GM11168 (cell line): Measurements from ENCODE around the gene WFIKKN1.
"Not testable (repeated sequence)": the region's sequence is repeated elsewhere in the genome, so short reads cannot be mapped to it uniquely, and the experiment has no call there.

Experiments used
- in situ Hi-C: fragments of 300-500 bp; cut with MboI; formaldehyde crosslinking; loops from one replicate; pipeline ENCODE4 v1.12.0; 2022; ENCODE audit warnings: low sequenced_read_pairs; ENCODE audit not compliant: unreplicated experiment

The WFIKKN1 gene

GRCh38 chr16:595094-595528 lies 35.7 kb upstream of the WFIKKN1 start:
- in situ Hi-C loops: no loop called here

- in situ Hi-C loops: no loop called here
Measured at GRCh38 chr16:595942-596735, 34.6 kb upstream of the WFIKKN1 start.

- in situ Hi-C loops: no loop called here
Measured at GRCh38 chr16:596736-597060, 34.1 kb upstream of the WFIKKN1 start.

- in situ Hi-C loops: not testable (repeated sequence)
Measured at GRCh38 chr16:597655-598054, 33.1 kb upstream of the WFIKKN1 start.

- in situ Hi-C loops: no loop called here
Measured at GRCh38 chr16:598823-599739, 31.7 kb upstream of the WFIKKN1 start.

- in situ Hi-C loops: no loop called here
Measured at GRCh38 chr16:600781-601180, 30.0 kb upstream of the WFIKKN1 start.

- in situ Hi-C loops: no loop called here
Measured at GRCh38 chr16:603933-604332, 26.9 kb upstream of the WFIKKN1 start.

GRCh38 chr16:606656-607307 lies 24.0 kb upstream of the WFIKKN1 start:
- in situ Hi-C loops: no loop called here

- in situ Hi-C loops: no loop called here
Measured at GRCh38 chr16:608019-608418, 22.8 kb upstream of the WFIKKN1 start.

- in situ Hi-C loops: no loop called here
Measured at GRCh38 chr16:609316-609715, 21.5 kb upstream of the WFIKKN1 start.

- in situ Hi-C loops: no loop called here
Measured at GRCh38 chr16:609984-610383, 20.8 kb upstream of the WFIKKN1 start.

- in situ Hi-C loops: no loop called here
Measured at GRCh38 chr16:610513-611381, 20.0 kb upstream of the WFIKKN1 start.

- in situ Hi-C loops: no loop called here
Measured at GRCh38 chr16:615122-615521, 15.7 kb upstream of the WFIKKN1 start.

GRCh38 chr16:616733-617586 lies 13.8 kb upstream of the WFIKKN1 start:
- in situ Hi-C loops: no loop called here

- in situ Hi-C loops: no loop called here
Measured at GRCh38 chr16:617855-618254, 12.9 kb upstream of the WFIKKN1 start.

- in situ Hi-C loops: no loop called here
Measured at GRCh38 chr16:619476-620100, 11.2 kb upstream of the WFIKKN1 start.

- in situ Hi-C loops: no loop called here
Measured at GRCh38 chr16:620700-621525, 9.9 kb upstream of the WFIKKN1 start.
